ENCODE data around the gene MRPS31.
"Not testable (repeated sequence)": the region's sequence is repeated elsewhere in the genome, so short reads cannot be mapped to it uniquely, and the experiment has no call there.

MRPS31 gene

DNA sequence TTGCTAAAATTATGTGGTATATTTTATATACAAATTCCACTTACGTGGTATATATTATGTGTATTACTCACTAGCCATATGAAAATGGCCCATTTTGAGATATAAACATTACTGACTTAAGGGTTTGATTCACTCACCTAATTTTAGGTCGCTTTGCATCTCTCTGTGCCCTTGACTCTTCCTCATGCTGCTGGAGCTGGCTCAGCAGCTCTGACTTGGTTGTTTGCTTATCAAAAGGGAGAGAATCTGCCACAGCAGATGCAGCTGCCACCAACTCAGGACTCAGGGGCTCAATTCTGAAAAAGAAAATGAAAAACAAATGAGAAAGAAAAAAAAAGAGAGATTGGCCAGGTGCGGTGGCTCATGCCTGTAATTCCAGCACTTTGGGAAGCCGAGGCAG, 12.2 kb downstream of the MRPS31 start:
- no peak for FAIRE-seq

DNA sequence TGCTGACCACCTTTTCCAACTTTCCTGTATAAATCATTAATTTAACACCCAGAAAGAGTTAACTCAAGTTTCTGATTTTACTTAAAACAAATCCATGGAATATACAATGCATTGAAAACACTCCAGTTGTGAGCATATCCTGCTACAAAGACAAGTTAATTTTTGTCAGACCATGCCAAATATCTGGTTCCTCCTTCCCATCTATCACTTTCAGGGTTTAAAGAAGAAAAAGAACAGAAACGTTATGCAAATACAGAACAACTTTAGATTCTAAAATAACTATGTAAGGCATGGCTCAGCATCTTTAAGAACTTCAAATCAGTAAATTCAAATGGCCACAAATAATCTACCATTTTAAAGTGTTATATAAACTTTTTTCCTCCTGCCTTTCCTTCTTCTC, 14.9 kb downstream of the MRPS31 start:
- FAIRE-seq = no peak

DNA sequence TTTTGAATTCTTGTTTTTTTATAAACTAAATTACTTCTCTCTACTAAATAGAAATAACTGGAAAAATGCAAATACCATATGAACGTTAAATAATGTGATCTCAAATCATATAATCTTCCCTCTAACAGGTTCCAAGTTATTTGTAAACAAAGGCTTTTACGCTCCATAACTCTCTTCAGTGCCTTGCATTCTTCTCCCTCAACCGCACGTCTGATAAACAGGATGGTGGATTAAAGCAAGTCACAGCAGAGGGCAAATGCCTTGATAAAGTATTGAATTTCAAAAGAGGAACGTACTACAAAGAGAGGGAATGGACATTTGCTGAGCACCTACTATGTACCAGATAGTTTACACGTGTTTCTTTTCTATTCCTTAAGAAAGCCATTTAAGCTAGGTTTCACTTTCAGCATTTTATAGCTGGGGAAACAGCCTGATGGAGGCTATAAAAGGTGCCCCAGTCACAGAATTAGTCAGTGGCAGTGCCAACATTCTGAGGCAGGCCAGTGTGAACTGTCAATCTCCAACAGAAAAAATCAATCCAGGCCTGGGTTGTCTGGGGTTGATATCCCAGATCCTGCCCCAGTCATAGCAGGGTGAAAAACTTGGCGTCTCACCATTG, 15.8 kb downstream of the MRPS31 start:
- no peak for FAIRE-seq

DNA sequence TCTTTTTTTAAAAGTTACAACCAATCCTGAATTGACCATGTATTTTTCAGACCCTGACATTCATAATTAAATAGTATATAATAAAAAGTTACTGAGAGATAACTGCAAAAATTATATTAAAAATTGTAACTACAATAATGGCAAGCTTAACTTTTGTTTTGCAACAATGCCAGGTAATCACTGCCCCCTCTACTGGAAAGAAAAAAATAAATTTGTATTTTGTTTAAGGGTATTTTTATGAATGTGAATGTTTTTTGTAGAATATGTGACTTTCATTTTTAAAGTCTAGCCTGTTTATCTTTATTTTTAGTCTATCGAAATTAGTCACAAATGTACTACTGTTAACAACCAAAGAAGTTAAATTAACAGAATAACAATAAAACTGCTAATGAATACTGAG, 21.7 kb downstream of the MRPS31 start:
- peak; percentile 97 for FAIRE-seq

DNA sequence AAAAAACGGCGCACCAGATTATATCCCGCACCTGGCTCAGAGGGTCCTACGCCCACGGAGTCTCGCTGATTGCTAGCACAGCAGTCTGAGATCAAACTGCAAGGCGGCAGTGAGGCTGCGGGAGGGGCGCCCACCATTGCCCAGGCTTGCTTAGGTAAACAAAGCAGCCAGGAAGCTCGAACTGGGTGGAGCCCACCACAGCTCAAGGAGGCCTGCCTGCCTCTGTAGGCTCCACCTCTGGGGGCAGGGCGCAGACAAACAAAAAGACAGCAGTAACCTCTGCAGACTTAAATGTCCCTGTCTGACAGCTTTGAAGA, 35.8 kb downstream of the MRPS31 start:
- not testable (repeated sequence) for FAIRE-seq

DNA sequence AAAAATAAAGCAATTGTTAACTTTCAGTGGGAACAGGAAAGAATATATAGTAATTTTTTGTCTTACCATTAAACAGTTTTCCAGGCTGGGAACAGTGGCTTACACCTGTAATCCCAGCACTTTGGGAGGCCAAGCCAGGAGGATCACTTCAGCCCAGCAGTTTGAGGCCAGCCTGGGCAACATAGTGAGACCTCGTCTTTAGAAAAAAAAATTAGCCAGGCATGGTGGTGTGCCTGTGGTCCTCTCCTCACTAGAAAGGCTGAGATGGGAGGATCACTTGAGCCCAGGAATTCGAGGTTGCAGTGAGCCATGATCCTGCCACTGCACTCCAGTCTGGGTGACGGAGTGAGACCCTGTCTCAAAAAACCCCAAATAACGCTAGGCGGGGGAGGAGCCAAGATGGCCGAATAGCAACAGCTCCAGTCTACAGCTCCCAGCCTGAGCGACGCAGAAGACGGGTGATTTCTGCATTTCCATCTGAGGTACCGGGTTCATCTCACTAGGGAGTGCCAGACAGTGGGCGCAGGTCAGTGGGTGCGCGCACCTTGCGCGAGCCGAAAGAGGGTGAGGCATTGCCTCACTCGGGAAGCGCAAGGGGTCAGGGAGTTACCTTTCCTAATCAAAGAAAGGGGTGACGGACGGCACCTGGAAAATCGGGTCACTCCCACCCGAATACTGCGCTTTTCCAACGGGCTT, 36.3 kb downstream of the MRPS31 start:
- not testable (repeated sequence) for FAIRE-seq

DNA sequence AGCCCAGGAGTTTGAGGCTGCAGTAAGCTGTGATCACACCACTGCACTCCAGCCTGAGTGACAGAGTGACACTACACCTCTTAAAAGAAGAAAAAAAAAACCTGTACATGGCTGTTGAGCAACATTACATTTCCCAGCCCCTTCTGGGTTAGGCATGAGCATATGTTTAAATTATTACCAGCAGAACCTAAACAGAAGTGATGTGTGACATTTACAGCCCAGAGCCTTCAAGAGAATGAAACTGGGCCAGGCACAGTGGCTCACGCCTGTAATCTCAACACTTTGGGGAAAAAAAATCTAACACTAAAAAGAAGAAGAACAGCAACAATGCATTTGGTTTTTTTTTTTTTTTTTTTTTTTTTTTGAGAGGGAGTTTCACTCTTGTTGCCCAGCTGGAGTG, 38.3 kb downstream of the MRPS31 start:
- no peak for FAIRE-seq

DNA sequence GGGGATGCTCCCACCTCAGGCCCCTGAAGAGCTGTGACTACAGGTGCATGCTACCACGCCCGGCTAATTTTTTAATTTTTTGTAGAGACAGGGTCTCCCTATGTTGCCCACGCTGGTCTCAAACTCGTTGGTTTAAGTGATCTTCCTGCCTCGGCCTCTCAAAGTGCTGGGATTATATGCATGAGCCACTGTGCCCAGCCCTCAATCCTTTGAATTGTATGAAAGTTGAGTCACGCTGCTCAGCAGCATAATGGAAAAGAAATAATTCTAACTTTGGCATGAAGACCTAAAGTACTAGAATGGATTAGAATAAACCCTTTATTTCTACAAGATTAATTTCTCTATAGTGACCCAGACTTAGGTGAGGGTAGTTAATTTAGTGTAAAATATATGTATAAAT, 42.4 kb downstream of the MRPS31 start:
- no peak for FAIRE-seq

DNA sequence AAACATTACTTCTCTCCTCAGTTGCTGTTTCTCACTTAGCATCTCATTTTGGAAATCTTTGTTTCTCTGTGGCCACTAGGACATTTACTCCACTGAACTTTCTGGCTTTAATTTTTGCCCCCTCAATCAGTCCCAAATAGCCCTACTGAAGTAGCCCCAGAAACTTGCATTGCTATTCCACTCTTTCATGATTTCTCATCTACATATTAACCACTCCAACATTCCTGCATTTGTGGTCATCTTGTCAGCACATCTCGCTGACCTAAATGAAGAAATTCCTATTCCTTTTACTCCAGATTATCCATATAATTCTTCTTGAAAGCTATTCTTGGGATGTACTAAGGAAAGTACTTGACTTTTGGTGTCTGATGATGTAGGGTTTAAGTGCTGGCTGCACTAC, 56.6 kb downstream of the MRPS31 start:
- FAIRE-seq = not testable (repeated sequence)

DNA sequence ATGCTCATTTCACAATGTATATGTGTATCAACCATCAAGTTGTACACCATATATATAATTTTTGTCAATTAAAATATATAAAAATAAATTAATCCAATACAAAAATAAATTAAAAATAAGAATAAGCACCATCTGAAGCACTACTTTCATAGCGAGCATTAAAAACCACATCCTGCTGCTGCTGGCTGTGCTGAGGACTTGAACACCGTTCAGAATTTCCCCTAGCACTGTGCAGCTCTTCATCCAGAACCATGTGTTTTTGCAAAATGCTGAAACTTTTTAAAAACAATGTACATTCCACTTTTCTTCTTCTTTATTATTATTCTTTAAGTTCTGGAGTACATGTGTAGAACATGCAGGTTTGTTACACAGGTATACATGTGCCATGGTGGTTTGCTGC, 64.6 kb downstream of the MRPS31 start:
- no peak for FAIRE-seq

DNA sequence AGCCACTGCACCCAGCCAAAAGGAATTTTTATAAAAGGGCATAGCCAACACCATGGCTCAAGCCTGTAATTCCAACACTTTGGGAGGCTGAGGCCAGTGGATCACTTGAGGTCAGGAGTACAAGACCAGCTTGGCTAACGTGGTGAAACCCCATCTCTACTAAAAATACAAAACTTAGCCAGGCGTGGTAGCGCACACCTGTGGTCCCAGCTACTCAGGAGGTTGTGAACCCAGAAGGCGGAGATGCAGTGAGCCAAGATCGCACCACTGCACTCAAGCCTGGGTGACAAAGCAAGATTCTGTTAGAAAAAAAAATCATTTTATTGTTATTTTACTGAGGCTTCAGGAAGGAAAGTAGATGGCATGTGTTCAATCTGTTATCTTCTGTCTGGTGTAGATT, 73.3 kb downstream of the MRPS31 start:
- no peak for FAIRE-seq

DNA sequence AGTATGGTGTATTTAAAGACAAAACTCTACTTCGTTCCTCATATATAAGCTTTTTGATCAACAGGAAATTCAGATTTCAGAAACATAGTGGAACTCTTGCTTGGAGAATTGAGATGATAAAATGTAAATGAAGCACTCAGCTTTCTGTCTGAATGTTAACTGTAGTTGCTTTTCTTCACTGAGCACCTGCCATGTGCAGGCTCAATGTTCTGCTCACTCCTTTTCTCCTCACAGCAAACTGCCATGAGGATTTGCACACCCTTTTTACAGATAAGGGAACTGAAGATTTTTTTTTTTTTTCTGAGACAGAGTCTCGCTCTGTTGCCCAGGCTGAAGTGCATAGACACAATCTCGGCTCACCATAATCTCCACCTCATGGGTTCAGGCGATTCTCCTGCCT, 76.6 kb downstream of the MRPS31 start:
- no peak for FAIRE-seq

DNA sequence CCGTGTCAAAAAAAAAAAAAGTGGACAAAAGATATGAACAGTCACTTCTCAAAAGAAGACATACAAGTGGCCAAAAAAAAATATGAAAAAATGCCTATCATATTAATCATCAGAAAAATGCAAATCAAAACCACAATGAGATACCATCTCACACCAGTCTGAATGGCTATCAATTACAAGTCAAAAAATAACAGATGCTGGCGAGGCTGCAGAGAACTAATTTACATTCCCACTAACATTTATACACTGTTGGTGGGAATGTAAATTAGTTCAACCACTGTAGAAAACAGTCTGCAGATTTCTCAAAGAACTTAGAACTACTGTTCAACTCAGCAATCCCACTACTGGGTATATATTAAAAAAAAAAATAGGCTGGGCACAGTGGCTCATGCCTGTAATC, 78.0 kb downstream of the MRPS31 start:
- FAIRE-seq = no peak

DNA sequence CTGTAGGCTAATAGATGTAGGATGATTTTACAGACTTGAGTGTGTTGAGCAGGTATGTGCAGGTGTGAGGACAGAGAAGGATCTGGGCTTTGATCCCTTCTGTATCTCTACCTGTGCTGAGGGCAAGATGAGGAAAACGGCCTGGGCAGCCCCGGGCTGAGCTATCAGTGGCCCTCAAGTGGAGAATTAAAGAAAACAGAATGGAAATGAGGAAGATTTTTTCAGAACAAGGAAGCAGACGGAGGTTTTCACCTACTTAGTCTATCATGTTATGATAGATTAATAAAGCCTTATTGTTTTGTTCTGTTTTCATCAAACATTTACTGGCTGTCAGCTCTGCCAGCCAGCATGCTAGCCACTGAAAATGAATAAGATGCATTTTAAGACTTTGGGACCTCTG, 82.2 kb downstream of the MRPS31 start:
- FAIRE-seq = no peak

DNA sequence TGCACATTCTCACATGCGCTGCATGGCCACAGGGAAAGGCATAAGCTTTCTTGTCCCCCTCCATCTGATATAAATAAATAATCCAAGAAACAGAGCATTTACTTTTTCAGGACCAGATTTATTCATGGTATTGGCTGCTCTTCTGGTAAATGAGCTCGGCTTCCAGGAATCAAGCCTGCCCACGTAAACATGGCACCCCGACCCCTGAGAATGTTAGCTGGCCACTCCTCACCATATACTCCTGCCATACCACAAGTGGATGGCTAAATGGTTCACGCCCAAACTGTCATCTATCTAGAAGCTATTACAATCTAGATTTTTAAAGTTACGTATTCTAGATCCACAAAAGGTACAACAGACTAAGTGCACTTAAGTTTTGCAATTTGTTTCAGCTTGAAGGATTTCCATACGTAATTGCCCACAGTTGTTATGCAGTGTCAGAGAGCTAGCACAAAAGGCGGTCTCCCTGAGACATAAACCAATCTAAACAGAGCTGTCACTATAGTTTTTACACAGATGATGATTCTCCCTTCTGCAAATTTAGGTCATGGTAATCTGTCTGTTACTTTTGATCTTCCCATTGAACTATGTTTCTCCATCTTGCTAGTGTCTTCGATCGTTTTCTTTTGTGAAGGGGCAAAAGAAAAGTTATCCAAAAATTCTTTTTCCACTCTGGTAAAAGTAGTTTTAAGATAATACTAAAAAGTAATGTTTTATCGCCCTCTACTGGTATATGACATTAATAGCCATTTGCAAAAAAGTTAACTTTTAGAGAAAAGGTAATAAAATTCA, 88.3 kb downstream of the MRPS31 start:
- FAIRE-seq = peak; percentile 97

DNA sequence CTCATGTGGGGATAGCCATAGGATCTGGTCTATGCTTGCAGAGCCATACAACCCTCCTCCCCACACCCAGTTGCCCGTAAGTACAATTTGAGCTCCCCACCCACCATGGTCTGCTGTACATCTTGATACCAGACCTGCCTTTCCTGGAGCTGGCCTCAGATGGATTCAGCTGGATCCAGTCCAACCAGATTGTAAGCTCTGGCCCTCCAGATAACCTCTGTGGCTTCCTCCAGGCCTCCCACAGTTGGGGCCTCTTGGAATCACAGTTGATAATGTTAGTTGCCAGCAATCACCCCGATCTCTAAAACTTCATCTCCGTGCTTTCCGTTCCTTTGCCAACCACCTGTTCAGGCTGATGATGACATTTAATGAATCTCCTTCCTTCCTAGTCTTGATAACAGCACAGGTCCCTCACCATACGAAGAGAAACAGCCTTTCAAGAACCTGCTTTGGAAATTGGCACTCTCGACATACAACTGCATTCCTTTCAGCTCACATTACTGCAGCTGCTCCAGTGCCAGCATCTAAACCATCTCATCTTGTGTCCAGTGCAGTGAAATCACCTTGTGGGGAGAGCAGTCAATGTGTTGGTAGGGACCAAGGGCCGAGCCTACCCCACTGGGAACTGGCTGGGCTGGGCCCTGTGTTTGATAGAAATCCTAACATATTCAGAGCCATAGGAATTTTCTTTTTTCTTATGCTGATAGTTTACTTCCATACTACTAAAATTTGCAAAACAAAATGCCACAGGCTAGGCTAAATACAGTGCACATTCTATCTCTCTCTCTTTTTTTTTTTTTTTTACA, 89.4 kb downstream of the MRPS31 start:
- no peak for FAIRE-seq

DNA sequence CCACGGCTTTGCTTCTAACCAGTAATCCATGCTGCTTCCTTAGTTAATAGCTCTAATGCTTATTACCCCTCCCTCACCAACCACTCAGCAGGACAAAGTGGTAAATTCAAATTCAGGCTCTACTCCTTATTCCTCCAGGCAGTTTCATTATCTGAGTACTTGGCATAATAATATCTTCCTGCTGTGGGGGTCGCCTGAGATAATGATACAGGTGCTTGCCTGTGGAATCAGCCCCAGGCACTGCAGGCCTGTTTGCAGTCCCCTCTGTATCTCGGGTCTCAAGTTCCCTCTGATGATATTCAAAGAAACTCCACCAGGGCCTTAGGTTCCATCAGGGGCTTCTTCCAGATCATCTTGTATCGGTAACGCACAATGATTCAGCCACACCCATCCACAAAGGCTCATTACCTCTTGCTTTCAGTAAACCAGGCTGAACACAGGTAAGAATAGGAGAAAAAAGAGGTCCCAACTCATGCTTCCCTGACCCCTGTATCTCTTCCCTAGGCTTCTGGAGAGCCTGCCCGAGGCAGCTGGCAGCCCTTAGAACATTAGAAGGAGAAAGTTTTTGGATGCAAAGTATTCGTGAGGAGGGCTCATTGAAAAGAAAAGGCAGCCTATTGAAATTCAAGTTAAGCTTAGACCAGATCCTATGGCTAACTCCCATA, 90.2 kb downstream of the MRPS31 start:
- no peak for FAIRE-seq

DNA sequence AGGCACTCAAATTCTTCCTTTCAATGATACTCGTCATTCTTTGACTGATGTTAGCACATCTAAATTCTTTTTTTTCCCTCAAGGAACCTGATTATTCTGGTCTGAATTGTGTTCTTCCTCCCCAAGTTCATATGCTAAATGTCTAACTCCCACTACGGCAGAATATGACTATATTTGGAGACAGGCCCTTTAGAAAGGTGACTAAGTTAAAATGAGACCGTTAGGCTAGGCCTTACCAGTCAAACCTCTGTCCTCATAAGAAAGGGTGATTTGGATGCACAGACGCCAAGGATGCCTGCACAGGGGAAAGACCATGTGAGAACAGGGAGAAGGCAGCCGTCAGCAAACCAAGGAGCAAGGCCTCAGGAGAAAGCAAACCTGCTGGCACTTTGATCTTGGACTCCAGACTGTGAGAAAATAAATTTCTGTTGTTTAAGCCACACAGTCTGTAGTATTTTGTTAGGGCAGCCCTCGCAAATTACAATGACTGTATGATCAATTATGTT, 91.5 kb downstream of the MRPS31 start:
- no peak for FAIRE-seq
